Natural killer cell (primary cell): ENCODE data around the gene GREM2. TPM values are rescaled to one million over a fixed set of nuclear protein-coding genes. Genes with fewer than 3 reads are reported as not detected.

Experiments used
- ATAC-seq, 3 donors: fragments of 150-1000 bp in 2 of 3; fragments of 200-7000 bp in 1 of 3; cut with Tn5 transposase; 1 replicate in 1 of 3; 2 replicates in 2 of 3; pipeline ENCODE4 v1.10.0; 2021; ENCODE audit warnings: mild to moderate bottlenecking in 2 of 3, moderate library complexity in 2 of 3
- DNase-seq, 2 donors: peaks; one replicate each; pipeline versions ENCODE4 v3.0.0 to v3.0.0-alpha.2; 2013 to 2021; ENCODE audit warnings: mixed read lengths in 1 of 2
- H3K27ac ChIP-seq: one replicate; pipeline ENCODE4 v1.5.1; 2013; ENCODE audit warnings: mild to moderate bottlenecking, low read length
- H3K27me3 ChIP-seq: one replicate; pipeline ENCODE4 v1.6.1; 2013; ENCODE audit warnings: low read length; ENCODE audit not compliant: control insufficient read depth, insufficient read depth
- H3K36me3 ChIP-seq: one replicate; pipeline ENCODE4 v1.6.1; 2013; ENCODE audit warnings: low read length; ENCODE audit not compliant: control insufficient read depth, insufficient read depth
- H3K4me1 ChIP-seq: one replicate; pipeline ENCODE4 v1.6.1; 2013; ENCODE audit warnings: low read length; ENCODE audit not compliant: control insufficient read depth, insufficient read depth
- H3K4me3 ChIP-seq: one replicate; pipeline ENCODE4 v1.5.1; 2013; ENCODE audit warnings: low read length
- H3K9me3 ChIP-seq: one replicate; pipeline ENCODE4 v1.6.1; 2013; ENCODE audit warnings: low read length; ENCODE audit not compliant: control insufficient read depth, insufficient read depth
- H3K27ac Mint-ChIP-seq, 2 donors: one replicate each; pipeline ENCODE4 v1.8.0; 2022; ENCODE audit warnings: mild to moderate bottlenecking in 2 of 2, mixed read lengths in 2 of 2, moderate library complexity in 1 of 2
- H3K27me3 Mint-ChIP-seq, 2 donors: one replicate each; pipeline ENCODE4 v1.8.0; 2022; ENCODE audit warnings: low read depth in 2 of 2, mixed read lengths in 2 of 2
- H3K36me3 Mint-ChIP-seq: one replicate; pipeline ENCODE4 v1.8.0; 2022; ENCODE audit warnings: mixed read lengths
- H3K4me1 Mint-ChIP-seq, 2 donors: one replicate each; pipeline ENCODE4 v1.8.0; 2022; ENCODE audit warnings: mixed read lengths in 2 of 2
- H3K4me3 Mint-ChIP-seq: one replicate; pipeline ENCODE4 v1.8.0; 2022; ENCODE audit warnings: mild to moderate bottlenecking, moderate library complexity, mixed read lengths
- H3K9me3 Mint-ChIP-seq, 2 donors: one replicate each; pipeline ENCODE4 v1.8.0; 2022; ENCODE audit warnings: mixed read lengths in 2 of 2
- WGBS: methylation state at CpG from one replicate; pipeline ENCODE4 v1.1.7; 2013; ENCODE audit warnings: missing lambda C conversion rate; ENCODE audit not compliant: insufficient coverage; 5-methylcytosine and 5-hydroxymethylcytosine counted together
- intact Hi-C: fragments of 100-400 bp; cut with micrococcal nuclease; formaldehyde crosslinking; loops from one replicate; pipeline ENCODE4 v1.14.2; 2022
- total RNA-seq, 4 donors: library from RNA; stranded (reverse); fragments of 120-200 nt in 1 of 4; gene quantifications; one replicate each; pipeline versions ENCODE4 v1.2.3 to v1.2.4, GENCODE V29; 2013 to 2022
- TF ChIP-seq, protein P1 (sequence below): fragments of 200-600 bp; IDR thresholded peaks from one replicate; pipeline ENCODE4 v1.8.0; 2022; ENCODE audit warnings: antibody characterized with exemption

GREM2 gene
- total RNA-seq, 3 donors from 2014 or later (not counting 1 experiment from before 2014, with no cell fraction given), result 0.08 to 0.34 TPM; not detected in 1

DNA sequence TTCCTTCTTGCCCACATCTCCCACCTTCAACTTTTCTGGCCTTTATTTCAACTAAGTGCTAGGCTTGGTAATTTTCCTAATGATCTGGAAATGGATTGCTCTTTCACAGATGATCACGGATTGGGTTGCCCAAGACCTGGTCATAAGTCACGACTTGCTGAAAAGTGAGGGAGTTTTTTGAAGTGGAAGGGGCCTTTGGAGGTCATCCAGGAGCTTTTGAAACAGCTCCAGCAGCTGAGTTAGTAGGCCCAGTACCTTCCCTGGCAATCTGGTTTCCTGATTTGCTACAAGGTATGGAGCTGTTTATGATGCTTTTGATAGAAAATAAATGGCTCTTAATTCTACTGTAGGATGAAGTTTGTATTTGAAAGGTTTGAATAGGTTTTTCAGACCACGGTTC, 20.4 kb downstream of the GREM2 start:
- no peaks in the 10 kb centered on the region for H3K36me3 Mint-ChIP-seq
- 96% methylated on average over 3 of the region's 3 CpGs for WGBS
- TF ChIP-seq, protein P1, sequence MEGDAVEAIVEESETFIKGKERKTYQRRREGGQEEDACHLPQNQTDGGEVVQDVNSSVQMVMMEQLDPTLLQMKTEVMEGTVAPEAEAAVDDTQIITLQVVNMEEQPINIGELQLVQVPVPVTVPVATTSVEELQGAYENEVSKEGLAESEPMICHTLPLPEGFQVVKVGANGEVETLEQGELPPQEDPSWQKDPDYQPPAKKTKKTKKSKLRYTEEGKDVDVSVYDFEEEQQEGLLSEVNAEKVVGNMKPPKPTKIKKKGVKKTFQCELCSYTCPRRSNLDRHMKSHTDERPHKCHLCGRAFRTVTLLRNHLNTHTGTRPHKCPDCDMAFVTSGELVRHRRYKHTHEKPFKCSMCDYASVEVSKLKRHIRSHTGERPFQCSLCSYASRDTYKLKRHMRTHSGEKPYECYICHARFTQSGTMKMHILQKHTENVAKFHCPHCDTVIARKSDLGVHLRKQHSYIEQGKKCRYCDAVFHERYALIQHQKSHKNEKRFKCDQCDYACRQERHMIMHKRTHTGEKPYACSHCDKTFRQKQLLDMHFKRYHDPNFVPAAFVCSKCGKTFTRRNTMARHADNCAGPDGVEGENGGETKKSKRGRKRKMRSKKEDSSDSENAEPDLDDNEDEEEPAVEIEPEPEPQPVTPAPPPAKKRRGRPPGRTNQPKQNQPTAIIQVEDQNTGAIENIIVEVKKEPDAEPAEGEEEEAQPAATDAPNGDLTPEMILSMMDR, result no peak
- Histone ChIP-seq H3K9me3 (no peaks in the 10 kb centered on the region), H3K27me3 (no peaks in the 10 kb centered on the region), H3K36me3 (no peaks in the 10 kb centered on the region), H3K4me3 (no peak overlapping the region), H3K4me1 (peaks cover 2% of the 10 kb centered on the region), H3K27ac (no peak overlapping the region)
- peaks cover 7 to 14% of the 10 kb centered on the region in 2 donors for H3K27me3 Mint-ChIP-seq
- intact Hi-C loops, result no loop called here
- no peak overlapping the region for H3K27ac Mint-ChIP-seq
- no peak overlapping the region for H3K4me3 Mint-ChIP-seq
- DNase-seq (no peak), ATAC-seq (no peak)
- H3K9me3 Mint-ChIP-seq, result no peaks in the 10 kb centered on the region
- H3K4me1 Mint-ChIP-seq, result peaks cover 8 to 9% of the 10 kb centered on the region in 2 donors

DNA sequence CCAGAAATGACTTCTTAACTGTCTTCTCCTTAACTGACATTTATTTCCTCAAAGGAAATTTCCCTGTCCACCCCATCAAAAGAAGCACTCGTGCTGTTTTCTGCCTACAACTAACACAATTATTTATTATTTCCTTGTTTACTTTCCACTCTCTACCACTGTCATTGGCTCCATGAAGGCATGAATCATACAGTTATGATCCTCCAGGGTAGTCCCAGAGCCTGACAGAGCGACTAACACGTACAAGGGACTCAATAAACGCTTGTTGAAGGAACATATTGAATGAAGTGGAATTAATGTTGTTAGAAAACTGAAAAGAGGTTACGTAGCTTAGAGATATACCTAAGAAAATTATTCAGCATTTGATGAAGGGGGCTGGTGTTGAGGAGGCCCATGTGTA, 20.9 kb downstream of the GREM2 start:
- Mint-ChIP-seq H3K4me3 (no peak overlapping the region), H3K27ac (no peak overlapping the region), H3K36me3 (no peaks in the 10 kb centered on the region), H3K4me1 (peaks cover 13% of the 10 kb centered on the region in 2 donors), H3K27me3 (peaks cover 12 to 14% of the 10 kb centered on the region in 2 donors), H3K9me3 (no peaks in the 10 kb centered on the region)
- TF ChIP-seq, protein P1, result no peak
- 90% methylated on average over 5 of the region's 5 CpGs for WGBS
- Histone ChIP-seq H3K36me3 (no peaks in the 10 kb centered on the region), H3K27me3 (no peaks in the 10 kb centered on the region), H3K4me1 (peaks cover 2% of the 10 kb centered on the region), H3K9me3 (no peaks in the 10 kb centered on the region), H3K27ac (no peak overlapping the region), H3K4me3 (no peak overlapping the region)
- intact Hi-C loops, result no loop called here
- no peak for DNase-seq
- ATAC-seq, result no peak

DNA sequence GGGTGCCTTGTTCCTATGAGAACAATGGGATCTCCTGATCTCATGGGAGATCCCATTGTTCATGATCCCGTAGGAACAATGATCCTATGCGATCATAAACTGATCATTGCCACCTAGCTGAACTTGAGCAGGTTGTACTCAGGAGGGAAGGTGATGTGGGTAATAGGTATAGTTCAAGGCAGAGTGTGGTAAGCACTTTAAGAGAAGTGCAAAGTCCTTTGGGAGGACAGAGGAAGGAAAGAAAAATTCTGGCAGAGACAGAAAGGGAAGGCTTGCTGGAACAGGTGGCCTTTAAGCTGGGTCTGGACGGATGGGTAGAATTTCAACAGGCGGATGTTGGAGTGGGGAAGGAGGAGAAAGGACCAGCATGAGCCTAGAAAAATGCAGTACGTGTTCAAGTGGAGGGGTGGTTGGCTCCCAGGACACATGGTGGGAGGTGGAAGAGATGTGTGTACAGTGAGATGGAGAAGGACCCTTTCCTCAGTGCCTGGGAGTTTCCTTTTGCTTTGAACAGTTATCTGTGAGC, 22.3 kb downstream of the GREM2 start:
- Mint-ChIP-seq H3K4me1 (peaks cover 14 to 15% of the 10 kb centered on the region in 2 donors), H3K27me3 (peaks cover 11 to 13% of the 10 kb centered on the region in 2 donors), H3K27ac (no peak overlapping the region), H3K9me3 (no peaks in the 10 kb centered on the region), H3K4me3 (no peak overlapping the region), H3K36me3 (no peaks in the 10 kb centered on the region)
- WGBS, result 94% methylated on average over 5 of the region's 5 CpGs
- Histone ChIP-seq H3K4me1 (peaks cover 2% of the 10 kb centered on the region), H3K27me3 (no peaks in the 10 kb centered on the region), H3K36me3 (no peaks in the 10 kb centered on the region), H3K4me3 (no peak overlapping the region), H3K9me3 (no peaks in the 10 kb centered on the region), H3K27ac (no peak overlapping the region)
- TF ChIP-seq, protein P1, result no peak
- no peak for ATAC-seq
- no peak for DNase-seq
- intact Hi-C loops, result no loop called here

DNA sequence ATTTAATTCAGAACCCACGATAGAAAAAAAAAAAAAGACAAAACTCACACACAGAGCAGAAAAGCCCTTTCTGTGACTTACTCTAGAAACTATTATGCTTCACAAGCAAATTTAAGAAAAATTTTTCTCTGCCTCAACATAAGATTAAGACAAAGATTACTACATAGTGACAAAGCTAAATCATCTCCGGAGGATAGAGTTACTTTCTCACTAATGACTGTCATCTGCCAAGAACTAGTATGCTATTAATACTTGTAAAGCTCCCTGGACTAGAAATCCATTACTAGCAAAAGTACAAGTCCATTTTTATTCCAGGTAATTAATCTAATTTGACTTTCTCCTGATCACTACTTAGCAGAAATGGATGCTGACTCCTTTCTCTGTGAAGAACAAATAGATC, 25.9 kb downstream of the GREM2 start:
- no peak for DNase-seq

More for the DNA sequence above, 25.9 kb downstream of the GREM2 start:
- H3K4me1 ChIP-seq, result no peaks in the 10 kb centered on the region
- Mint-ChIP-seq H3K27me3 (peaks cover 9 to 18% of the 10 kb centered on the region in 2 donors), H3K4me1 (peaks cover 14 to 15% of the 10 kb centered on the region in 2 donors), H3K4me3 (no peak overlapping the region), H3K27ac (no peak overlapping the region), H3K9me3 (no peaks in the 10 kb centered on the region), H3K36me3 (no peaks in the 10 kb centered on the region)
- intact Hi-C loops, result no loop called here
- H3K27ac ChIP-seq, result no peak overlapping the region
- H3K9me3 ChIP-seq, result no peaks in the 10 kb centered on the region
- WGBS, result 88% methylated on average over 2 of the region's 2 CpGs
- H3K27me3 ChIP-seq, result no peaks in the 10 kb centered on the region
- TF ChIP-seq, protein P1, result no peak
- H3K36me3 ChIP-seq, result no peaks in the 10 kb centered on the region
- H3K4me3 ChIP-seq, result no peak overlapping the region
- no peak for ATAC-seq
